ENCODE data around the gene NR1H4.

Gene NR1H4

GRCh38 chr12:100437038-100437841 lies 36.4 kb upstream of the NR1H4 start:
- H2AFZ ChIP-seq (ENCODE audit: low read length): no peak overlapping the region
- no peaks in the 10 kb centered on the region for H3F3A ChIP-seq (ENCODE audit: insufficient read depth, low read length)
- no peak for TF ChIP-seq EZH2 (IDR thresholded peaks at IDR 0.05; ENCODE audit: borderline replicate concordance, low read length)
- no peak for TF ChIP-seq CTCF (IDR thresholded peaks at IDR 0.05; ENCODE audit: low read length)
- no peaks in the 10 kb centered on the region for H3K79me2 ChIP-seq (ENCODE audit: insufficient read depth, low read length)
- H3K4me2 ChIP-seq (ENCODE audit: low read length): no peak overlapping the region
- no peaks in the 10 kb centered on the region for H3K9me3 ChIP-seq (ENCODE audit: low read length)
- no peaks in the 10 kb centered on the region for H3K36me3 ChIP-seq (ENCODE audit: insufficient read depth, low read length)
- no peak overlapping the region for H3K4me3 ChIP-seq (ENCODE audit: low read depth, low read length, poor library complexity, severe bottlenecking)
- H3K4me1 ChIP-seq (ENCODE audit: insufficient read depth, low read length, severe bottlenecking): no peaks in the 10 kb centered on the region
- no peak overlapping the region for H3K27ac ChIP-seq (ENCODE audit: low read depth, low read length, poor library complexity, severe bottlenecking)
- no peaks in the 10 kb centered on the region for H3K9me2 ChIP-seq (ENCODE audit: low read depth, low read length)
- no peak overlapping the region for H3K9ac ChIP-seq (ENCODE audit: low read length)
- H3K27me3 ChIP-seq (ENCODE audit: insufficient read depth, low read length): no peaks in the 10 kb centered on the region
- H4K20me1 ChIP-seq (ENCODE audit: insufficient read depth, low read length): no peaks in the 10 kb centered on the region

GRCh38 chr12:100439797-100440196 lies 33.9 kb upstream of the NR1H4 start:
- Histone ChIP-seq H3K9ac (ENCODE audit: low read length) (no peak overlapping the region), H3K27ac (ENCODE audit: low read depth, low read length, poor library complexity, severe bottlenecking) (no peak overlapping the region)

GRCh38 chr12:100442403-100442802 lies 31.3 kb upstream of the NR1H4 start:
- H3K9me3 ChIP-seq (ENCODE audit: low read length): no peaks in the 10 kb centered on the region
- H3K9ac ChIP-seq (ENCODE audit: low read length): no peak overlapping the region
- H4K20me1 ChIP-seq (ENCODE audit: insufficient read depth, low read length): no peaks in the 10 kb centered on the region
- no peak overlapping the region for H3K4me2 ChIP-seq (ENCODE audit: low read length)
- no peak overlapping the region for H3K4me3 ChIP-seq (ENCODE audit: low read depth, low read length, poor library complexity, severe bottlenecking)
- H3F3A ChIP-seq (ENCODE audit: insufficient read depth, low read length): no peaks in the 10 kb centered on the region
- TF ChIP-seq CTCF (IDR thresholded peaks at IDR 0.05; ENCODE audit: low read length) (no peak), EZH2 (IDR thresholded peaks at IDR 0.05; ENCODE audit: borderline replicate concordance, low read length) (no peak)
- no peaks in the 10 kb centered on the region for H3K36me3 ChIP-seq (ENCODE audit: insufficient read depth, low read length)
- H3K27me3 ChIP-seq (ENCODE audit: insufficient read depth, low read length): no peaks in the 10 kb centered on the region
- H3K79me2 ChIP-seq (ENCODE audit: insufficient read depth, low read length): no peaks in the 10 kb centered on the region
- no peak overlapping the region for H3K27ac ChIP-seq (ENCODE audit: low read depth, low read length, poor library complexity, severe bottlenecking)
- no peaks in the 10 kb centered on the region for H3K9me2 ChIP-seq (ENCODE audit: low read depth, low read length)
- no peaks in the 10 kb centered on the region for H3K4me1 ChIP-seq (ENCODE audit: insufficient read depth, low read length, severe bottlenecking)
- H2AFZ ChIP-seq (ENCODE audit: low read length): no peak overlapping the region

More at GRCh38 chr12:100439797-100440196, 33.9 kb upstream of the NR1H4 start:
- H3K4me3 ChIP-seq (ENCODE audit: low read depth, low read length, poor library complexity, severe bottlenecking): no peak overlapping the region
- no peaks in the 10 kb centered on the region for H3F3A ChIP-seq (ENCODE audit: insufficient read depth, low read length)
- H3K9me2 ChIP-seq (ENCODE audit: low read depth, low read length): no peaks in the 10 kb centered on the region
- no peak for TF ChIP-seq CTCF (IDR thresholded peaks at IDR 0.05; ENCODE audit: low read length)
- TF ChIP-seq EZH2 (IDR thresholded peaks at IDR 0.05; ENCODE audit: borderline replicate concordance, low read length): no peak
- no peak overlapping the region for H2AFZ ChIP-seq (ENCODE audit: low read length)
- H3K79me2 ChIP-seq (ENCODE audit: insufficient read depth, low read length): no peaks in the 10 kb centered on the region
- no peaks in the 10 kb centered on the region for H3K36me3 ChIP-seq (ENCODE audit: insufficient read depth, low read length)
- no peaks in the 10 kb centered on the region for H4K20me1 ChIP-seq (ENCODE audit: insufficient read depth, low read length)
- H3K27me3 ChIP-seq (ENCODE audit: insufficient read depth, low read length): no peaks in the 10 kb centered on the region
- no peak overlapping the region for H3K4me2 ChIP-seq (ENCODE audit: low read length)
- H3K9me3 ChIP-seq (ENCODE audit: low read length): no peaks in the 10 kb centered on the region
- H3K4me1 ChIP-seq (ENCODE audit: insufficient read depth, low read length, severe bottlenecking): no peaks in the 10 kb centered on the region
